ENCODE results near the gene HHLA2. TPM values are rescaled to one million over a fixed set of nuclear protein-coding genes. Genes with fewer than 3 reads are reported as not detected.

The HHLA2 gene
- total RNA-seq, 3 donors from 2014 or later (not counting 1 experiment from before 2014, with no cell fraction given) = 0.09 TPM; not detected in 2

- no CpG with 5 or more reads among the region's 2 CpGs for WGBS (ENCODE audit: insufficient coverage)
- no peak for ATAC-seq
- no peak overlapping the region for H3K4me3 ChIP-seq (ENCODE audit: low read length)
- peaks cover 0 to 4% of the 10 kb centered on the region in 2 donors for H3K27me3 Mint-ChIP-seq (ENCODE audit: low read depth in 2 of 2)
- H3K4me3 Mint-ChIP-seq = no peak overlapping the region
- H3K9me3 Mint-ChIP-seq = no peaks in the 10 kb centered on the region
- H3K9me3 ChIP-seq (ENCODE audit: control insufficient read depth, insufficient read depth, low read length) = no peaks in the 10 kb centered on the region
- H3K36me3 Mint-ChIP-seq = no peaks in the 10 kb centered on the region
- H3K27ac Mint-ChIP-seq = no peak overlapping the region
- no peak overlapping the region for H3K27ac ChIP-seq (ENCODE audit: low read length)
- H3K4me1 Mint-ChIP-seq = peaks cover 0 to 13% of the 10 kb centered on the region in 2 donors
- DNase-seq = no peak
- no peak for TF ChIP-seq CTCF (IDR thresholded peaks at IDR 0.05)
- intact Hi-C loops (cut with micrococcal nuclease) = no loop called here
- H3K4me1 ChIP-seq (ENCODE audit: control insufficient read depth, insufficient read depth, low read length) = no peaks in the 10 kb centered on the region
- H3K36me3 ChIP-seq (ENCODE audit: control insufficient read depth, insufficient read depth, low read length) = no peaks in the 10 kb centered on the region
- no peaks in the 10 kb centered on the region for H3K27me3 ChIP-seq (ENCODE audit: control insufficient read depth, insufficient read depth, low read length)
Measured at GRCh38 chr3:108289159-108289558, 7.2 kb upstream of the HHLA2 start.

DNA sequence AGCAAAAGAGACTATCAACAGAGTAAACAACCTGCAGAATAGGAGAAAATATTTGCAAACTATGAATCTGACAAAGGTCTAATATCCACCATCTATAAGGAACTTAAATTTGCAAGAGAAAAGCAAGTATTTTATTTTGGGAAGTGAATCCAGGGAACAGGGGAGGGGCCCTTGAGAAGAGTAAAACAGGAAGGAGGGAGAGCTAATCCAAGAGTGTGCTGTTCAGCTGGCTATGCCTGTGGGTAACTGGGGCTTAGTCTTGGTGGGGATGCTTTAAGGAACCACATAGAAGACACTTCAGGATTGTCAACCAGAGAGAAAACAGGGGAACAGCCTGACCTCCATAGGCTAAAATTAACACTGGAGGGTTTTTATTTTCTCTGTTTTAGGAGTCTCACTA, 3.9 kb upstream of the HHLA2 start:
- H3K27ac Mint-ChIP-seq = no peak overlapping the region
- H3K27me3 Mint-ChIP-seq (ENCODE audit: low read depth in 2 of 2) = peaks cover 0 to 4% of the 10 kb centered on the region in 2 donors
- Histone ChIP-seq H3K4me3 (ENCODE audit: low read length) (no peak overlapping the region), H3K9me3 (ENCODE audit: control insufficient read depth, insufficient read depth, low read length) (no peaks in the 10 kb centered on the region), H3K27me3 (ENCODE audit: control insufficient read depth, insufficient read depth, low read length) (no peaks in the 10 kb centered on the region), H3K4me1 (ENCODE audit: control insufficient read depth, insufficient read depth, low read length) (no peaks in the 10 kb centered on the region), H3K27ac (ENCODE audit: low read length) (no peak overlapping the region), H3K36me3 (ENCODE audit: control insufficient read depth, insufficient read depth, low read length) (no peaks in the 10 kb centered on the region)
- DNase-seq (no peak), ATAC-seq (no peak)
- no peak for TF ChIP-seq CTCF (IDR thresholded peaks at IDR 0.05)
- H3K4me3 Mint-ChIP-seq = no peak overlapping the region
- intact Hi-C loops (cut with micrococcal nuclease) = no loop called here
- no peaks in the 10 kb centered on the region for H3K9me3 Mint-ChIP-seq
- H3K36me3 Mint-ChIP-seq = no peaks in the 10 kb centered on the region
- H3K4me1 Mint-ChIP-seq = peaks cover 0 to 13% of the 10 kb centered on the region in 2 donors

DNA sequence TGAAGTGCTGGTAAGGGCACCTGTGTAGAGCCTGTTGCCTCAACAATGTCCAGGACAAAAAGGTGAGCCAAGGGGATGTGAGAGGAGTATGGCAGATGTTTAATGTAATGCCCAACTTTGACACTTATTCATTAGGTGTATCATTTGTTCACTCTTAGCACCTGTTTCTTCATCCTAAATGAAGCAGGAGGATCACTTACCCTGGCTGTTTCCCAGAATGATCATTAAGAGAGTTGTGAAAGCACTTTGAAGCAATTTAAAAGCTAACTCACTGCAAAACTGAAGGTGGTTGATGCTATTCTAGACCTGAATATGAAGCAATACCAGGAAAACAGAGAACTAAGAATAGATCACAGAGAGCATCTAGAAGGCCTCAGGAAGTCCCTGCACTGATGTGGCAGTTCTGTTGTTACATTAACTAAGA, 3.4 kb upstream of the HHLA2 start:
- H3K9me3 ChIP-seq (ENCODE audit: control insufficient read depth, insufficient read depth, low read length) = no peaks in the 10 kb centered on the region
- no peak overlapping the region for H3K27ac ChIP-seq (ENCODE audit: low read length)
- peaks cover 0 to 13% of the 10 kb centered on the region in 2 donors for H3K4me1 Mint-ChIP-seq
- ATAC-seq (no peak), DNase-seq (peak in 1 of 2 donors; percentile 33)
- peak overlapping the region in 1 of 2 donors; percentile 31 for H3K27ac Mint-ChIP-seq
- H3K4me3 Mint-ChIP-seq = no peak overlapping the region
- no peaks in the 10 kb centered on the region for H3K9me3 Mint-ChIP-seq
- no peak for TF ChIP-seq CTCF (IDR thresholded peaks at IDR 0.05)
- intact Hi-C loops (cut with micrococcal nuclease) = no loop called here
- H3K36me3 Mint-ChIP-seq = no peaks in the 10 kb centered on the region
- no peaks in the 10 kb centered on the region for H3K27me3 ChIP-seq (ENCODE audit: control insufficient read depth, insufficient read depth, low read length)
- H3K27me3 Mint-ChIP-seq (ENCODE audit: low read depth in 2 of 2) = peaks cover 0 to 4% of the 10 kb centered on the region in 2 donors
- no peak overlapping the region for H3K4me3 ChIP-seq (ENCODE audit: low read length)
- H3K4me1 ChIP-seq (ENCODE audit: control insufficient read depth, insufficient read depth, low read length) = no peaks in the 10 kb centered on the region
- H3K36me3 ChIP-seq (ENCODE audit: control insufficient read depth, insufficient read depth, low read length) = no peaks in the 10 kb centered on the region

DNA sequence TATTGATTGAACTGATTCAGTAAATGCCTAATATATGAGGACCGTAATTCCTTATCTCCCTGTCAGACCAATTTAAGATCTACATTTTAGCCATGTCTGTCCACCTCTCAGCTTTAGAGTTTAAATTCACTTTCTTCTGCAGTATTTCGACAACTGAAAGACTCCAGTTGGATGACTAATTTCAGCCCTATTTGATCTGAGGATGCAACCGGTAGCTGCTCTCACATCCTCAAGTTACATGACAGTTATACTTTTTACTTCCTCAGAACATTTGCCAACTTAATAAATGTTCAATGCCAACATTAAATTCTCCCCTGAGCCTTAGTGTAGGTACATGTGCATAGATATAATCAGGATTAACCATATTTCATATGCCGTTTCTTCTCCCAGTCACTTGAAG, 2.5 kb upstream of the HHLA2 start:
- 73% methylated on average over 4 of the region's 4 CpGs for WGBS (ENCODE audit: insufficient coverage)
- intact Hi-C loops (cut with micrococcal nuclease) = no loop called here
- no peaks in the 10 kb centered on the region for H3K36me3 ChIP-seq (ENCODE audit: control insufficient read depth, insufficient read depth, low read length)
- Mint-ChIP-seq H3K36me3 (no peaks in the 10 kb centered on the region), H3K9me3 (no peaks in the 10 kb centered on the region), H3K4me3 (no peak overlapping the region), H3K4me1 (peaks cover 0 to 13% of the 10 kb centered on the region in 2 donors), H3K27ac (no peak overlapping the region), H3K27me3 (ENCODE audit: low read depth in 2 of 2) (peaks cover 0 to 4% of the 10 kb centered on the region in 2 donors)
- ATAC-seq (no peak), DNase-seq (peak in 1 of 2 donors; percentile 24)
- no peak overlapping the region for H3K4me3 ChIP-seq (ENCODE audit: low read length)
- TF ChIP-seq CTCF (IDR thresholded peaks at IDR 0.05) = no peak
- H3K27me3 ChIP-seq (ENCODE audit: control insufficient read depth, insufficient read depth, low read length) = no peaks in the 10 kb centered on the region
- no peaks in the 10 kb centered on the region for H3K4me1 ChIP-seq (ENCODE audit: control insufficient read depth, insufficient read depth, low read length)
- H3K9me3 ChIP-seq (ENCODE audit: control insufficient read depth, insufficient read depth, low read length) = no peaks in the 10 kb centered on the region
- H3K27ac ChIP-seq (ENCODE audit: low read length) = no peak overlapping the region
